ENCODE results near the gene MXRA8.

DNA sequence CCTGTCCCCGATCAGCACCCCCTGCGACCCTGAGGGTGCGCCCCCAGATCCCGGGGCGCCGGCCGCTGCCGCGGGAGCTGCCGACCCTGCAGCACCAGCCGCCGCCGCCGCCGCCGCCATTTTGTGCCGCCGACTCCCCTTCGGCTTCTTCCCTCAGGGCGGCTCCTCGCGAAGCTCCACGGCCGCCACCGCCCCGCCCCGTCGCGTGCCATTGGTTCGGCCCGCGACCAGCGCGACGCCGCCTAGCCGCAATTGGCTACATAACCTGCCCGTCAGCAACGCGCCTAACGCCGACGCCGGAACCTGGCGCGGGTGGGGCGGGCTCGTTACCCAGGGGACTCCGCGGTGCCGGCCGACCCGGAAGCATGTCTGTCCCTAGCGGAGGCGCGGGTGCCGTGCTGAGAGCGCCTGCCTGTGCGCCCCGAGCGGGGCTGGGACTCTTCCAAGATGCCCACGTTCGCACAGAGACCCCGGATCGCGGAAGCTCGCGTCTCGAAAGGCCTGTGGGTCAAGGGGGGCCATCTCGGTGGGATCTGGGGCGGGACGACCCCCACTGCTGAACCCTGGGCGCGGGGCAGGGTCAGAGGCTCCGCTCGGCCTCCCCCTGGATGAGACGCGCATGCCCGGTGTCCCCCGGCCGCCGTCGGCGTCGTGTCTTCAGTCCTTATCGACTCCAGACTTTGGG, 41.0 kb upstream of the MXRA8 start, which contains the start of gene CCNL2:
- peak; percentile 59 to 91 (median 80) for TF ChIP-seq CTCF (IDR thresholded peaks at IDR 0.05)
- TF ChIP-seq POLR2A (IDR thresholded peaks at IDR 0.05): peak; percentile 35

Data from ovary (tissue), 3 donors.